Measurements from ENCODE around the gene MBTPS1. TPM values are rescaled to one million over a fixed set of nuclear protein-coding genes. Genes with fewer than 3 reads are reported as not detected.
A peak's percentile ranks its signal among the peaks of the same experiment; 100 is the strongest.

The MBTPS1 gene
- total RNA-seq, 1 experiment from 2014 or later = 46.9 TPM

DNA sequence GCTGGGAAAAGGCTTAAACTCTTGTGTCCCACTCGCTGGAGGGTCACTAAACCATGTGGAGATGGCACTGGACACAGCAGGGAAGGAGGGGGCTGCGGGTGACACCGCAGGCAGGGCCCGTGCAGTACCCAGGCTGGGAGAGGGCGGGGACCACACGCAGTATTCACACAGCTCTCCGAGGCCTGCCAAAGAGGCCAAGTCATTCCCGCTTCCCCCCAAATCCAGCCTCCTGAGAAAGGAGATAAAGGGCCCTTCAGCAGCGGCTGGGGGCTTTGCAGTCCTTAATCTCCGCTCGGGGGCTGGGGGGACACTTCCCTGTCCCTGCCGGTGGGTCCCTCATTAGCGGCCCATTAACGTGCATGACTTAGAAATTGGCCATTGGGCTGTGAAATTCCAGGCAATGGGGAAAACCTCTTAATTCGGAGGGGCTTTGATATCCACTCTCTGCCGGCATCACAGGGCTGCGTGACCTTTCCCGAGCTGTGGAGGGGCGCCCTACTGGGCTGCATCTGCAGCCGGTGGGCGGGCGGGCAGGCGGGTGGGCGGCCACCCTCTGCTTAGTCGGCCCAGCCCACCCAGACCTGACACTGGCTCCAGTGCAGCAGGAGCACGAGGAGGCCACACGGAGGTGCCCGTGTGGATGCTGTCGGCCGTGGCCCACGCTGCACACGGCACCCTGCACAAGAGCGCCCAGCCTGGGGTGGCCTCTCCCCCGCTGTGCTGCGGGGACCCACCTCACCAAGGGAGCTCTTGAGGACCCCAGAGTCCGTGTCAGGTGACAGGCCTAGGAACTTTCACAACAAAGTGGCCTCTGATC, 71.5 kb downstream of the MBTPS1 start (continued):
- TF ChIP-seq E2F1 (CRISPR knock-in tag; IDR thresholded peaks at IDR 0.05) = no peak

GRCh38 chr16:84044118-84044488, 72.6 kb downstream of the MBTPS1 start:
- H3K4me1 Mint-ChIP-seq = peaks cover 17% of the 10 kb centered on the region
- no peaks in the 10 kb centered on the region for H3K27me3 Mint-ChIP-seq (ENCODE audit: low read depth)
- no peaks in the 10 kb centered on the region for H3K36me3 Mint-ChIP-seq
- H3K4me3 Mint-ChIP-seq = no peak overlapping the region
- no peak overlapping the region for H3K27ac Mint-ChIP-seq
- ATAC-seq (peak; percentile 60), DNase-seq (ENCODE audit: low spot score) (peak; percentile 54)
- ChIA-PET CTCF (interaction anchor here (0.6 to 10.2 kb wide), 14 partner anchors 10 to 101 kb away, joined by 3 to 131 read pairs (median 8); partner anchors contain the start of genes DNAAF1, HSDL1 and OSGIN1), POLR2A (no interaction called here)
- TF ChIP-seq, protein P1, sequence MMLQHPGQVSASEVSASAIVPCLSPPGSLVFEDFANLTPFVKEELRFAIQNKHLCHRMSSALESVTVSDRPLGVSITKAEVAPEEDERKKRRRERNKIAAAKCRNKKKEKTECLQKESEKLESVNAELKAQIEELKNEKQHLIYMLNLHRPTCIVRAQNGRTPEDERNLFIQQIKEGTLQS (CRISPR knock-in tag; conservative IDR thresholded peaks at IDR 0.05) = no peak
- TF ChIP-seq PREB (CRISPR knock-in tag; IDR thresholded peaks at IDR 0.05; ENCODE audit: borderline replicate concordance) (no peak), CTCF (IDR thresholded peaks at IDR 0.05) (peak; percentile 20; the same call in 1 of the 2 replicates), IRF1 (CRISPR knock-in tag; IDR thresholded peaks at IDR 0.05) (no peak)
- H3K9me3 Mint-ChIP-seq = no peaks in the 10 kb centered on the region

GRCh38 chr16:84043486-84044117, 73.1 kb downstream of the MBTPS1 start:
- Mint-ChIP-seq H3K36me3 (no peaks in the 10 kb centered on the region), H3K4me3 (no peak overlapping the region), H3K9me3 (no peaks in the 10 kb centered on the region), H3K27ac (no peak overlapping the region), H3K4me1 (peaks cover 17% of the 10 kb centered on the region), H3K27me3 (ENCODE audit: low read depth) (no peaks in the 10 kb centered on the region)
- ATAC-seq (no peak; the same call in 1 of the 2 replicates), DNase-seq (ENCODE audit: low spot score) (no peak)
- ChIA-PET CTCF (interaction anchor here (0.8 to 10.2 kb wide), 16 partner anchors 11 to 143 kb away, joined by 3 to 131 read pairs (median 7); partner anchors contain the start of genes MBTPS1, OSGIN1 and TAF1C), POLR2A (no interaction called here)
- TF ChIP-seq KAT7 (CRISPR knock-in tag; IDR thresholded peaks at IDR 0.05; ENCODE audit: borderline replicate concordance) (no peak), JUN (CRISPR knock-in tag; IDR thresholded peaks at IDR 0.05) (no peak), ZNF219 (CRISPR knock-in tag; IDR thresholded peaks at IDR 0.05; ENCODE audit: borderline replicate concordance) (no peak), IRF2 (CRISPR knock-in tag; IDR thresholded peaks at IDR 0.05; ENCODE audit: borderline replicate concordance, low read depth) (no peak), ZNF232 (CRISPR knock-in tag; IDR thresholded peaks at IDR 0.05) (no peak), EMX1 (CRISPR knock-in tag; IDR thresholded peaks at IDR 0.05) (no peak), GTF2I (CRISPR knock-in tag; conservative IDR thresholded peaks at IDR 0.05) (no peak), NR1H2 (CRISPR knock-in tag; IDR thresholded peaks at IDR 0.05) (no peak), NFATC4 (CRISPR knock-in tag; IDR thresholded peaks at IDR 0.05) (no peak), CREM (CRISPR knock-in tag; IDR thresholded peaks at IDR 0.05) (no peak), ZNF423 (CRISPR knock-in tag; IDR thresholded peaks at IDR 0.05) (no peak)
- TF ChIP-seq, protein P2, sequence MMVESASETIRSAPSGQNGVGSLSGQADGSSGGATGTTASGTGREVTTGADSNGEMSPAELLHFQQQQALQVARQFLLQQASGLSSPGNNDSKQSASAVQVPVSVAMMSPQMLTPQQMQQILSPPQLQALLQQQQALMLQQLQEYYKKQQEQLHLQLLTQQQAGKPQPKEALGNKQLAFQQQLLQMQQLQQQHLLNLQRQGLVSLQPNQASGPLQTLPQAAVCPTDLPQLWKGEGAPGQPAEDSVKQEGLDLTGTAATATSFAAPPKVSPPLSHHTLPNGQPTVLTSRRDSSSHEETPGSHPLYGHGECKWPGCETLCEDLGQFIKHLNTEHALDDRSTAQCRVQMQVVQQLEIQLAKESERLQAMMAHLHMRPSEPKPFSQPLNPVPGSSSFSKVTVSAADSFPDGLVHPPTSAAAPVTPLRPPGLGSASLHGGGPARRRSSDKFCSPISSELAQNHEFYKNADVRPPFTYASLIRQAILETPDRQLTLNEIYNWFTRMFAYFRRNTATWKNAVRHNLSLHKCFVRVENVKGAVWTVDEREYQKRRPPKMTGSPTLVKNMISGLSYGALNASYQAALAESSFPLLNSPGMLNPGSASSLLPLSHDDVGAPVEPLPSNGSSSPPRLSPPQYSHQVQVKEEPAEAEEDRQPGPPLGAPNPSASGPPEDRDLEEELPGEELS (CRISPR knock-in tag; IDR thresholded peaks at IDR 0.05) = no peak
- TF ChIP-seq, protein P3, sequence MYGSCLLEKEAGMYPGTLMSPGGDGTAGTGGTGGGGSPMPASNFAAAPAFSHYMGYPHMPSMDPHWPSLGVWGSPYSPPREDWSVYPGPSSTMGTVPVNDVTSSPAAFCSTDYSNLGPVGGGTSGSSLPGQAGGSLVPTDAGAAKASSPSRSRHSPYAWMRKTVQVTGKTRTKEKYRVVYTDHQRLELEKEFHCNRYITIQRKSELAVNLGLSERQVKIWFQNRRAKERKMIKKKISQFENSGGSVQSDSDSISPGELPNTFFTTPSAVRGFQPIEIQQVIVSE (CRISPR knock-in tag; IDR thresholded peaks at IDR 0.05; ENCODE audit: borderline replicate concordance) = no peak
- TF ChIP-seq, protein P4, sequence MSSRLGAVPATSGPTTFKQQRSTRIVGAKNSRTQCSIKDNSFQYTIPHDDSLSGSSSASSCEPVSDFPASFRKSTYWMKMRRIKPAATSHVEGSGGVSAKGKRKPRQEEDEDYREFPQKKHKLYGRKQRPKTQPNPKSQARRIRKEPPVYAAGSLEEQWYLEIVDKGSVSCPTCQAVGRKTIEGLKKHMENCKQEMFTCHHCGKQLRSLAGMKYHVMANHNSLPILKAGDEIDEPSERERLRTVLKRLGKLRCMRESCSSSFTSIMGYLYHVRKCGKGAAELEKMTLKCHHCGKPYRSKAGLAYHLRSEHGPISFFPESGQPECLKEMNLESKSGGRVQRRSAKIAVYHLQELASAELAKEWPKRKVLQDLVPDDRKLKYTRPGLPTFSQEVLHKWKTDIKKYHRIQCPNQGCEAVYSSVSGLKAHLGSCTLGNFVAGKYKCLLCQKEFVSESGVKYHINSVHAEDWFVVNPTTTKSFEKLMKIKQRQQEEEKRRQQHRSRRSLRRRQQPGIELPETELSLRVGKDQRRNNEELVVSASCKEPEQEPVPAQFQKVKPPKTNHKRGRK (CRISPR knock-in tag; IDR thresholded peaks at IDR 0.05; ENCODE audit: borderline replicate concordance) = no peak
